ENCODE results near the gene MN1.

DNA sequence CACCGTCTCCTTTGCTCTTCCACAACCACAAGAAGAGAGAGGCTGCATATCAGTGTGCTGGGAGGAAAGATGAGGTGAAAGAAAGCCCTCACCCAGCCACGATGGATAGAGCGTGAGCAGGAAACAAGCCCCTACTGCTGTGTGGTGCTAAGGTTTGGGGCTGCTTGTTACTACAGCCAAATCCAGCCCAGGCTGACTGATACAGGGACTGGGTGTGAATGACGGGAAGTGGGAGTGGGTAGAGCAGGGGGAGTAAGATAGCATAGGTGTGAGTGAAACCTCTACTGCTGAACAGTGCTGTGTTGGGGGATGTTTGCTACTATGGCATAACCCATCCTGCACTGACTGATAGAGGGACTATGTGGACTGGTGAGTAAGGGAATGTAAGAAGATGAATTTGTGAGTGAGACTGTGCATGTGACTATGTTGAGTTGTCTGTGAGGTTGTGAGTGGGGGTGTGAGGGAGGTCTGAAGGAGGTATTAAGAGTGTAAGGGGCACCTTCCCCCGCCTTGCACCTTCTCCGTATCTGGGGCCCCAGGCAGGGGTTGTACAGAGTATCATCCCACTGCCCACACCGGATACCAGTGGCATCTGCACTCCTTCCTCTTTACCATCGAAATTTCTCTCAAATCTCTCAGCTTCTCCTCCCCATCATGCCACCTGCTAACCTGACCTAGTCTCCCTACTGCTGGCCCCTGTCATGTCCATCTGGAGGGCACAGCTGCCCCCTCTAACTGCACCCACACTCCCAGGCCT is 91.5 kb downstream of the MN1 start:
- TF ChIP-seq GATA2 (IDR thresholded peaks at IDR 0.05; ENCODE audit: low read depth, low read length) (no peak), GATA3 (IDR thresholded peaks at IDR 0.05; ENCODE audit: low read depth, low read length) (no peak)
